GM18499 (cell line): ENCODE measurements around the gene SLC6A19.

Source experiments
- ATAC-seq: cut with Tn5 transposase; IDR thresholded peaks from one replicate; pipeline ENCODE4 v1.9.1; 2021; ENCODE audit warnings: moderate number of reproducible peaks; ENCODE audit not compliant: insufficient read depth, unreplicated experiment

SLC6A19 gene

GRCh38 chr5:1164696-1165630 is 36.4 kb upstream of the SLC6A19 start:
- no peak for ATAC-seq

- no peak for ATAC-seq
These were observed 35.5 kb upstream of the SLC6A19 start for GRCh38 chr5:1165864-1166263.

GRCh38 chr5:1166370-1166769 is 35.0 kb upstream of the SLC6A19 start:
- no peak for ATAC-seq

- no peak for ATAC-seq
These were observed 34.1 kb upstream of the SLC6A19 start for GRCh38 chr5:1167361-1167727.

- ATAC-seq, result peak; percentile 53
These were observed 33.4 kb upstream of the SLC6A19 start for GRCh38 chr5:1167728-1168709.

- ATAC-seq, result no peak
These were observed 32.6 kb upstream of the SLC6A19 start for GRCh38 chr5:1168796-1169195.

- no peak for ATAC-seq
These were observed 31.9 kb upstream of the SLC6A19 start for GRCh38 chr5:1169211-1170115.

- no peak for ATAC-seq
These were observed 30.0 kb upstream of the SLC6A19 start for GRCh38 chr5:1171340-1171941.

- no peak for ATAC-seq
These were observed 29.3 kb upstream of the SLC6A19 start for GRCh38 chr5:1172007-1172581.

- ATAC-seq, result no peak
These were observed 28.6 kb upstream of the SLC6A19 start for GRCh38 chr5:1172670-1173404.

GRCh38 chr5:1173485-1174070 is 27.8 kb upstream of the SLC6A19 start:
- no peak for ATAC-seq

- no peak for ATAC-seq
These were observed 27.1 kb upstream of the SLC6A19 start for GRCh38 chr5:1174122-1174936.

- ATAC-seq, result no peak
These were observed 26.4 kb upstream of the SLC6A19 start for GRCh38 chr5:1175015-1175414.

GRCh38 chr5:1175801-1176472 is 25.5 kb upstream of the SLC6A19 start:
- no peak for ATAC-seq

- ATAC-seq, result no peak
These were observed 24.7 kb upstream of the SLC6A19 start for GRCh38 chr5:1176473-1177391.
